ENCODE data around the gene HUNK.

DNA sequence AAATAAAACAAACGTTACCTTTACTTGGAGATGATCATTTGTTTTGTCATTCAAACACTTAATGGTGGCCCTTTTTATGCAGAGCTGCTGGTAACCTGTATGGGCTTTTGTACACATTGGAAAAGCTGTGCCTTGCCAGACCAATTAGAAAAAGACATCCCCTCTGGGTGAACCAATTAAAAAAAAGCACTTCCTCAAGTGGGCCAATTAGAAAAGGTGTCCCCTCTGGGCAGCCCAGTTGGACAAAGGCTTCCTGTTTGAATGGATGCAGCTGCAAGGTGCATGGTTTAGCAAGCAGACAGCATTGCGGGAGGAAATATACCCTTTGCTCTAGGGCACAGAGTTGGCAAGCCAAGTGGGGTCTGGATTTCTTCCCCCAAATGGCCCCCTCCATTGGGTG is 21.6 kb downstream of the HUNK start:
- TF ChIP-seq SNAI2 (CRISPR knock-in tag; IDR thresholded peaks at IDR 0.05): no peak
- no peak for TF ChIP-seq ARNTL (CRISPR knock-in tag; IDR thresholded peaks at IDR 0.05; ENCODE audit: borderline replicate concordance, low read depth)
- TF ChIP-seq RARB (CRISPR knock-in tag; IDR thresholded peaks at IDR 0.05): no peak
- TF ChIP-seq CSDC2 (CRISPR knock-in tag; IDR thresholded peaks at IDR 0.05): no peak
- TF ChIP-seq, protein P1, sequence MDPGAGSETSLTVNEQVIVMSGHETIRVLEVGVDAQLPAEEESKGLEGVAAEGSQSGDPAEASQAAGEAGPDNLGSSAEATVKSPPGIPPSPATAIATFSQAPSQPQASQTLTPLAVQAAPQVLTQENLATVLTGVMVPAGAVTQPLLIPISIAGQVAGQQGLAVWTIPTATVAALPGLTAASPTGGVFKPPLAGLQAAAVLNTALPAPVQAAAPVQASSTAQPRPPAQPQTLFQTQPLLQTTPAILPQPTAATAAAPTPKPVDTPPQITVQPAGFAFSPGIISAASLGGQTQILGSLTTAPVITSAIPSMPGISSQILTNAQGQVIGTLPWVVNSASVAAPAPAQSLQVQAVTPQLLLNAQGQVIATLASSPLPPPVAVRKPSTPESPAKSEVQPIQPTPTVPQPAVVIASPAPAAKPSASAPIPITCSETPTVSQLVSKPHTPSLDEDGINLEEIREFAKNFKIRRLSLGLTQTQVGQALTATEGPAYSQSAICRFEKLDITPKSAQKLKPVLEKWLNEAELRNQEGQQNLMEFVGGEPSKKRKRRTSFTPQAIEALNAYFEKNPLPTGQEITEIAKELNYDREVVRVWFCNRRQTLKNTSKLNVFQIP (CRISPR knock-in tag; IDR thresholded peaks at IDR 0.05; ENCODE audit: borderline replicate concordance, low read depth): no peak
- no peak for TF ChIP-seq CREB5 (CRISPR knock-in tag; IDR thresholded peaks at IDR 0.05; ENCODE audit: low read depth)
- no peak for TF ChIP-seq TOX (CRISPR knock-in tag; IDR thresholded peaks at IDR 0.05; ENCODE audit: borderline replicate concordance)
- TF ChIP-seq PPARA (CRISPR knock-in tag; IDR thresholded peaks at IDR 0.05; ENCODE audit: borderline replicate concordance): no peak
- TF ChIP-seq TSHZ2 (CRISPR knock-in tag; IDR thresholded peaks at IDR 0.05): no peak
- no peak for TF ChIP-seq ZNF70 (CRISPR knock-in tag; IDR thresholded peaks at IDR 0.05)

Data from SK-N-SH treated with all-trans-retinoic acid at 6 μM for 48 hours (cell line).